ENCODE data around the gene TMC1.
A peak's percentile ranks its signal among the peaks of the same experiment; 100 is the strongest.
"Not testable (repeated sequence)": the region's sequence is repeated elsewhere in the genome, so short reads cannot be mapped to it uniquely, and the experiment has no call there.

The TMC1 gene

GRCh38 chr9:72827950-72828731, 306.7 kb downstream of the TMC1 start:
- DNase-seq: no peak

- no peak for DNase-seq
Measured at GRCh38 chr9:72834994-72835393, 313.6 kb downstream of the TMC1 start.

- DNase-seq: no peak
Measured at GRCh38 chr9:72836790-72837189, 315.4 kb downstream of the TMC1 start.

- no peak for DNase-seq
Measured at GRCh38 chr9:72839085-72839484, 317.7 kb downstream of the TMC1 start.

GRCh38 chr9:72843520-72844439, 322.4 kb downstream of the TMC1 start:
- no peak for DNase-seq

- DNase-seq: no peak
Measured at GRCh38 chr9:72844440-72844768, 323.0 kb downstream of the TMC1 start.

- DNase-seq: not testable (repeated sequence)
Measured at GRCh38 chr9:72845052-72845451, 323.6 kb downstream of the TMC1 start.

- DNase-seq: not testable (repeated sequence)
Measured at GRCh38 chr9:72850209-72850608, 328.8 kb downstream of the TMC1 start.

- peak in 1 of 2 experiments; percentile 31 for DNase-seq
Measured at GRCh38 chr9:72855321-72855720, 333.9 kb downstream of the TMC1 start.

GRCh38 chr9:72855890-72856523, 334.6 kb downstream of the TMC1 start:
- DNase-seq: no peak

GRCh38 chr9:72856972-72857623, 335.7 kb downstream of the TMC1 start:
- DNase-seq: peak; percentile 48 to 54

GRCh38 chr9:72857624-72857996, 336.2 kb downstream of the TMC1 start:
- no peak for DNase-seq

GRCh38 chr9:72858089-72858912, 336.9 kb downstream of the TMC1 start:
- DNase-seq: no peak

GRCh38 chr9:72862788-72863187, 341.4 kb downstream of the TMC1 start:
- not testable (repeated sequence) for DNase-seq

- DNase-seq: no peak
Measured at GRCh38 chr9:72863456-72864094, 342.2 kb downstream of the TMC1 start.

GRCh38 chr9:72864327-72864726, 342.9 kb downstream of the TMC1 start:
- DNase-seq: no peak

- no peak for DNase-seq
Measured at GRCh38 chr9:72871685-72872084, 350.3 kb downstream of the TMC1 start.

- DNase-seq: no peak
Measured at GRCh38 chr9:72872718-72873117, 351.3 kb downstream of the TMC1 start.

GRCh38 chr9:72873456-72873855, 352.0 kb downstream of the TMC1 start:
- no peak for DNase-seq

GRCh38 chr9:72874344-72874743, 352.9 kb downstream of the TMC1 start:
- no peak for DNase-seq

GRCh38 chr9:72875221-72875620, 353.8 kb downstream of the TMC1 start:
- DNase-seq: no peak

GRCh38 chr9:72880821-72881220, 359.4 kb downstream of the TMC1 start:
- no peak for DNase-seq

Measured in AML-193 (cell line).